ENCODE data around the gene SPRR3.
A peak's percentile ranks its signal among the peaks of the same experiment; 100 is the strongest.

Gene SPRR3

GRCh38 chr1:153001382-153001781 is at the start of gene SPRR3:
Gene SPRR3, plus strand, starts transcription at chr1:153001749. Its CDS starts 1,272 bp downstream, at chr1:153003021.
- DNase-seq, result no peak

GRCh38 chr1:152953761-152954160 is 47.8 kb upstream of the SPRR3 start:
- DNase-seq, result no peak

GRCh38 chr1:152954436-152954835 is 47.1 kb upstream of the SPRR3 start:
- DNase-seq, result peak; percentile 2

GRCh38 chr1:152957561-152957960 is 44.0 kb upstream of the SPRR3 start:
- no peak for DNase-seq

GRCh38 chr1:152959273-152959672 is 42.3 kb upstream of the SPRR3 start:
- no peak for DNase-seq

GRCh38 chr1:152959801-152960451 is 41.6 kb upstream of the SPRR3 start:
- DNase-seq, result no peak

- DNase-seq, result no peak
Measured at GRCh38 chr1:152960452-152961044, 41.0 kb upstream of the SPRR3 start.

GRCh38 chr1:152961226-152961891 is 40.2 kb upstream of the SPRR3 start:
- DNase-seq, result no peak

- no peak for DNase-seq
Measured at GRCh38 chr1:152962876-152963415, 38.6 kb upstream of the SPRR3 start.

- no peak for DNase-seq
Measured at GRCh38 chr1:152964536-152964935, 37.0 kb upstream of the SPRR3 start.

- no peak for DNase-seq
Measured at GRCh38 chr1:152965853-152966252, 35.7 kb upstream of the SPRR3 start.

GRCh38 chr1:152967201-152967600 is 34.3 kb upstream of the SPRR3 start:
- no peak for DNase-seq

- no peak for DNase-seq
Measured at GRCh38 chr1:152968248-152968647, 33.3 kb upstream of the SPRR3 start.

GRCh38 chr1:152969036-152969435 is 32.5 kb upstream of the SPRR3 start:
- DNase-seq, result no peak

GRCh38 chr1:152970495-152970894 is 31.1 kb upstream of the SPRR3 start, which contains the start of gene SPRR4:
Gene SPRR4, plus strand, starts transcription at chr1:152970648. Its CDS starts 1,243 bp downstream, at chr1:152971891.
- no peak for DNase-seq

GRCh38 chr1:152972196-152972886 is 29.2 kb upstream of the SPRR3 start:
- DNase-seq, result no peak

- DNase-seq, result no peak
Measured at GRCh38 chr1:152976688-152977087, 24.9 kb upstream of the SPRR3 start.

GRCh38 chr1:152977614-152978013 is 23.9 kb upstream of the SPRR3 start:
- no peak for DNase-seq

GRCh38 chr1:152980676-152981075 is 20.9 kb upstream of the SPRR3 start:
- no peak for DNase-seq

- no peak for DNase-seq
Measured at GRCh38 chr1:152981146-152981871, 20.2 kb upstream of the SPRR3 start.

GRCh38 chr1:152982076-152982475 is 19.5 kb upstream of the SPRR3 start:
- no peak for DNase-seq

- DNase-seq, result no peak
Measured at GRCh38 chr1:152983234-152983633, 18.3 kb upstream of the SPRR3 start.

GRCh38 chr1:152983743-152984142 is 17.8 kb upstream of the SPRR3 start, which contains the start of gene SPRR1A:
Gene SPRR1A, plus strand, starts transcription at chr1:152984081. Its CDS starts 1,150 bp downstream, at chr1:152985231.
- DNase-seq, result no peak
